HEK293 (cell line): Measurements from ENCODE around the gene AFF1.

Experiments used
- CTCF ChIA-PET: fragments of 350-600 bp; formaldehyde crosslinking; extraction: SDS; loops from one replicate; lab custom pipeline; 2021; ENCODE audit warnings: antibody characterized with exemption; lab: Yijun Ruan, JAX
- POLR2A ChIA-PET: fragments of 300-600 bp; formaldehyde crosslinking; extraction: SDS; loops from one replicate; lab custom pipeline; 2020; ENCODE audit warnings: antibody characterized with exemption, inconsistent platforms; lab: Yijun Ruan, JAX
- H3K27ac ChIP-seq: fragments of 200-500 bp; sonication (Bioruptor generic); 2 replicates; pipeline ENCODE4 v1.5.1; 2014; ENCODE audit warnings: low read depth, low read length, control low read depth, inconsistent platforms; ENCODE audit errors: extremely low read depth
- H3K36me3 ChIP-seq, 2 experiments: fragments of 200-500 bp in 1 of 2; sonication (Bioruptor generic) in 1 of 2; 1 replicate in 1 of 2; 2 replicates in 1 of 2; pipeline ENCODE4 v1.5.1; 2014 to 2017; ENCODE audit warnings: inconsistent platforms in 2 of 2, low read length in 2 of 2; ENCODE audit not compliant: control insufficient read depth in 2 of 2, insufficient read depth in 1 of 2
- H3K4me1 ChIP-seq: fragments of 200-500 bp; sonication (Bioruptor generic); 2 replicates; pipeline ENCODE4 v1.5.1; 2014; ENCODE audit warnings: mild to moderate bottlenecking, low read length, inconsistent platforms; ENCODE audit not compliant: control insufficient read depth, insufficient read depth
- H3K4me3 ChIP-seq: 2 replicates; pipeline ENCODE4 v1.5.1; 2011; ENCODE audit warnings: low read depth, mild to moderate bottlenecking, control low read depth, low read length, moderate library complexity
- H3K9me3 ChIP-seq: fragments of 200-500 bp; sonication (Bioruptor generic); 2 replicates; pipeline ENCODE4 v1.5.1; 2014; ENCODE audit warnings: low read depth, low read length, inconsistent platforms; ENCODE audit not compliant: control insufficient read depth, insufficient read depth
- EGR2 ChIP-seq: fragments of 450-650 bp; formaldehyde crosslinking; IDR thresholded peaks from 2 replicates; pipeline ENCODE4 v1.5.1; 2016; ENCODE audit warnings: low read depth, missing biosample characterization, missing genetic modification characterization
- HOXD13 ChIP-seq: sonication (generic); formaldehyde crosslinking; IDR thresholded peaks from 2 replicates; pipeline ENCODE4 v1.8.0; 2022; ENCODE audit warnings: missing genetic modification reagents, borderline replicate concordance
- SP3 ChIP-seq: fragments of 450-650 bp; formaldehyde crosslinking; IDR thresholded peaks from 2 replicates; pipeline ENCODE4 v1.5.1; 2016; ENCODE audit warnings: missing biosample characterization, missing genetic modification characterization
- TCF7L2 ChIP-seq: IDR thresholded peaks from 2 replicates; pipeline ENCODE4 v1.6.1; 2011; ENCODE audit warnings: low read depth, mild to moderate bottlenecking, inconsistent platforms, low read length, moderate library complexity, borderline replicate concordance
- ZFHX2 ChIP-seq: fragments of 450-650 bp; formaldehyde crosslinking; conservative IDR thresholded peaks from 2 replicates; pipeline ENCODE4 v1.5.1; 2016; ENCODE audit warnings: missing biosample characterization, missing genetic modification characterization
- ZFP69B ChIP-seq: fragments of 450-650 bp; formaldehyde crosslinking; IDR thresholded peaks from 2 replicates; pipeline ENCODE4 v1.5.1; 2016; ENCODE audit warnings: missing biosample characterization, missing genetic modification characterization
- ZNF10 ChIP-seq: fragments of 450-650 bp; formaldehyde crosslinking; IDR thresholded peaks from 2 replicates; pipeline ENCODE4 v1.5.1; 2017; ENCODE audit warnings: missing biosample characterization, missing genetic modification characterization
- ZNF404 ChIP-seq: fragments of 450-650 bp; formaldehyde crosslinking; IDR thresholded peaks from 2 replicates; pipeline ENCODE4 v1.5.1; 2017; ENCODE audit warnings: missing biosample characterization, missing genetic modification characterization
- ZNF555 ChIP-seq: fragments of 450-650 bp; formaldehyde crosslinking; conservative IDR thresholded peaks from 2 replicates; pipeline ENCODE4 v1.5.1; 2017; ENCODE audit warnings: missing biosample characterization, mild to moderate bottlenecking, missing genetic modification characterization, inconsistent platforms
- ZNF585B ChIP-seq: fragments of 450-650 bp; formaldehyde crosslinking; IDR thresholded peaks from 2 replicates; pipeline ENCODE4 v1.5.1; 2016; ENCODE audit warnings: missing biosample characterization, missing genetic modification characterization
- ZNF596 ChIP-seq: fragments of 450-650 bp; IDR thresholded peaks from 2 replicates; pipeline ENCODE4 v1.5.0; 2018; ENCODE audit warnings: missing biosample characterization, mild to moderate bottlenecking, missing genetic modification characterization, moderate library complexity
- ZNF658 ChIP-seq: fragments of 450-650 bp; formaldehyde crosslinking; IDR thresholded peaks from 2 replicates; pipeline ENCODE4; 2016; ENCODE audit warnings: missing biosample characterization, missing genetic modification characterization
- ZNF792 ChIP-seq: fragments of 450-650 bp; formaldehyde crosslinking; IDR thresholded peaks from 2 replicates; pipeline ENCODE4 v1.5.1; 2016; ENCODE audit warnings: missing biosample characterization, missing genetic modification characterization
- ZSCAN16 ChIP-seq: fragments of 450-650 bp; formaldehyde crosslinking; IDR thresholded peaks from 2 replicates; pipeline ENCODE4 v1.5.1; 2016; ENCODE audit warnings: missing biosample characterization, missing genetic modification characterization
- ZXDB ChIP-seq: fragments of 450-650 bp; formaldehyde crosslinking; IDR thresholded peaks from 2 replicates; pipeline ENCODE4 v1.5.1; 2016; ENCODE audit warnings: missing biosample characterization, missing genetic modification characterization
- TF ChIP-seq, protein P1 (sequence below): fragments of 450-650 bp; formaldehyde crosslinking; IDR thresholded peaks from 2 replicates; pipeline ENCODE4 v1.5.1; 2016; ENCODE audit warnings: missing biosample characterization, missing genetic modification characterization
- TF ChIP-seq, protein P2 (sequence below): fragments of 450-650 bp; formaldehyde crosslinking; IDR thresholded peaks from 2 replicates; pipeline ENCODE4 v1.5.1; 2016; ENCODE audit warnings: missing biosample characterization, missing genetic modification characterization, borderline replicate concordance
- TF ChIP-seq, protein P3 (sequence below): fragments of 450-650 bp; formaldehyde crosslinking; IDR thresholded peaks from 2 replicates; pipeline ENCODE4 v1.5.1; 2016; ENCODE audit warnings: missing biosample characterization, missing genetic modification characterization
- TF ChIP-seq, protein P4 (sequence below): fragments of 450-650 bp; formaldehyde crosslinking; IDR thresholded peaks from 2 replicates; pipeline ENCODE4 v1.5.1; 2017; ENCODE audit warnings: missing biosample characterization, missing genetic modification characterization
- TF ChIP-seq, protein P5 (sequence below): fragments of 450-650 bp; IDR thresholded peaks from 2 replicates; pipeline ENCODE4 v1.5.1; 2018; ENCODE audit warnings: missing biosample characterization, missing genetic modification characterization

The AFF1 gene

DNA sequence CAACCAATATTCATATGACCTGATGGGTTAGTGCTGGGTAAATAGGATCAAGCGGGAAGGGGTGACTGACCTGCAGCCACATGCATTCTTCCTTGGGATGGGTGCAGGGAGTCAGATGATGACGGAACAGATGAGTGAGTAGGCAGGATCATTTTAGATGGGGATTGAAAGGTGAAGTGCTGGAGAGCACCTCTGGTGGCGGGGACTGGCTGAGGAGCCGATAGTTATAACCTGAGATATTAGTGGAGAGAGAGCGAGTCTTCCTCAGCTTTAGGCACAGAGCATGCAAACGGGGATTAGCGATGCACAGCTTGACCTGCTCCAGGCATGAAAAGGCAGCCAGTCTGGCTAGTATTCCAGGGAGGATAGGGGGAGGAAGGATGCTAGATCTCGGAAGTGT lies 99.1 kb downstream of the AFF1 start:
- Histone ChIP-seq H3K4me3 (no peak overlapping the region), H3K4me1 (peaks cover 24% of the 10 kb centered on the region), H3K27ac (no peak overlapping the region), H3K9me3 (no peaks in the 10 kb centered on the region), H3K36me3 (no peaks in the 10 kb centered on the region)
- ChIA-PET POLR2A (interaction anchor here (0.6 kb wide), 1 partner anchor 80 kb away, joined by 3 read pairs; no protein-coding TSS in a partner anchor), CTCF (interaction anchor here (1.2 kb wide), 1 partner anchor 112 kb away, joined by 6 read pairs; no protein-coding TSS in a partner anchor)
- TF ChIP-seq, protein P1, sequence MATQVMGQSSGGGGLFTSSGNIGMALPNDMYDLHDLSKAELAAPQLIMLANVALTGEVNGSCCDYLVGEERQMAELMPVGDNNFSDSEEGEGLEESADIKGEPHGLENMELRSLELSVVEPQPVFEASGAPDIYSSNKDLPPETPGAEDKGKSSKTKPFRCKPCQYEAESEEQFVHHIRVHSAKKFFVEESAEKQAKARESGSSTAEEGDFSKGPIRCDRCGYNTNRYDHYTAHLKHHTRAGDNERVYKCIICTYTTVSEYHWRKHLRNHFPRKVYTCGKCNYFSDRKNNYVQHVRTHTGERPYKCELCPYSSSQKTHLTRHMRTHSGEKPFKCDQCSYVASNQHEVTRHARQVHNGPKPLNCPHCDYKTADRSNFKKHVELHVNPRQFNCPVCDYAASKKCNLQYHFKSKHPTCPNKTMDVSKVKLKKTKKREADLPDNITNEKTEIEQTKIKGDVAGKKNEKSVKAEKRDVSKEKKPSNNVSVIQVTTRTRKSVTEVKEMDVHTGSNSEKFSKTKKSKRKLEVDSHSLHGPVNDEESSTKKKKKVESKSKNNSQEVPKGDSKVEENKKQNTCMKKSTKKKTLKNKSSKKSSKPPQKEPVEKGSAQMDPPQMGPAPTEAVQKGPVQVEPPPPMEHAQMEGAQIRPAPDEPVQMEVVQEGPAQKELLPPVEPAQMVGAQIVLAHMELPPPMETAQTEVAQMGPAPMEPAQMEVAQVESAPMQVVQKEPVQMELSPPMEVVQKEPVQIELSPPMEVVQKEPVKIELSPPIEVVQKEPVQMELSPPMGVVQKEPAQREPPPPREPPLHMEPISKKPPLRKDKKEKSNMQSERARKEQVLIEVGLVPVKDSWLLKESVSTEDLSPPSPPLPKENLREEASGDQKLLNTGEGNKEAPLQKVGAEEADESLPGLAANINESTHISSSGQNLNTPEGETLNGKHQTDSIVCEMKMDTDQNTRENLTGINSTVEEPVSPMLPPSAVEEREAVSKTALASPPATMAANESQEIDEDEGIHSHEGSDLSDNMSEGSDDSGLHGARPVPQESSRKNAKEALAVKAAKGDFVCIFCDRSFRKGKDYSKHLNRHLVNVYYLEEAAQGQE: peak; percentile 71
- no peak for TF ChIP-seq ZFHX2 (tag by site-specific recombination)

DNA sequence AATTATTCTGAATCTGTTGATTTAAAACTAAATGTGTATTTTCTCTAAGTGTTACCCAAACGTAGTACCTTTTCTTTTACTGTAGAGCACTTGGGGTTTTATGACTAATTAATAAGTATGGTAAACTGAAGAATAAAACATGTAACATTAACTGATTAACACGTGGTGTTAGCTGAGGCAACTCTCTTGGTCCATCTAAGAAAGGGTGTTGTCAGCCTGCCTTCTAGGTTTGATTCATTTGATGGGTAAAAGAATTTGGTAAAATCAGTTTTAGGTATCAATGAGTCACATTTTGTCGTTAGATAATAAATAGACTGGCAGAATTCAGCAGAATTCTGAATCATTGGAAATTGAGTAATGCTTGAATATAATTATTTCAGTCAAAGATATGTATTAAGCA lies 99.7 kb downstream of the AFF1 start:
- Histone ChIP-seq H3K4me1 (peaks cover 21% of the 10 kb centered on the region), H3K27ac (no peak overlapping the region), H3K9me3 (no peaks in the 10 kb centered on the region), H3K4me3 (no peak overlapping the region), H3K36me3 (no peaks in the 10 kb centered on the region)
- ChIA-PET CTCF (interaction anchor here (1.2 kb wide), 1 partner anchor 112 kb away, joined by 6 read pairs; no protein-coding TSS in a partner anchor), POLR2A (interaction anchor here (0.6 kb wide), 1 partner anchor 81 kb away, joined by 3 read pairs; no protein-coding TSS in a partner anchor)
- TF ChIP-seq, protein P2, sequence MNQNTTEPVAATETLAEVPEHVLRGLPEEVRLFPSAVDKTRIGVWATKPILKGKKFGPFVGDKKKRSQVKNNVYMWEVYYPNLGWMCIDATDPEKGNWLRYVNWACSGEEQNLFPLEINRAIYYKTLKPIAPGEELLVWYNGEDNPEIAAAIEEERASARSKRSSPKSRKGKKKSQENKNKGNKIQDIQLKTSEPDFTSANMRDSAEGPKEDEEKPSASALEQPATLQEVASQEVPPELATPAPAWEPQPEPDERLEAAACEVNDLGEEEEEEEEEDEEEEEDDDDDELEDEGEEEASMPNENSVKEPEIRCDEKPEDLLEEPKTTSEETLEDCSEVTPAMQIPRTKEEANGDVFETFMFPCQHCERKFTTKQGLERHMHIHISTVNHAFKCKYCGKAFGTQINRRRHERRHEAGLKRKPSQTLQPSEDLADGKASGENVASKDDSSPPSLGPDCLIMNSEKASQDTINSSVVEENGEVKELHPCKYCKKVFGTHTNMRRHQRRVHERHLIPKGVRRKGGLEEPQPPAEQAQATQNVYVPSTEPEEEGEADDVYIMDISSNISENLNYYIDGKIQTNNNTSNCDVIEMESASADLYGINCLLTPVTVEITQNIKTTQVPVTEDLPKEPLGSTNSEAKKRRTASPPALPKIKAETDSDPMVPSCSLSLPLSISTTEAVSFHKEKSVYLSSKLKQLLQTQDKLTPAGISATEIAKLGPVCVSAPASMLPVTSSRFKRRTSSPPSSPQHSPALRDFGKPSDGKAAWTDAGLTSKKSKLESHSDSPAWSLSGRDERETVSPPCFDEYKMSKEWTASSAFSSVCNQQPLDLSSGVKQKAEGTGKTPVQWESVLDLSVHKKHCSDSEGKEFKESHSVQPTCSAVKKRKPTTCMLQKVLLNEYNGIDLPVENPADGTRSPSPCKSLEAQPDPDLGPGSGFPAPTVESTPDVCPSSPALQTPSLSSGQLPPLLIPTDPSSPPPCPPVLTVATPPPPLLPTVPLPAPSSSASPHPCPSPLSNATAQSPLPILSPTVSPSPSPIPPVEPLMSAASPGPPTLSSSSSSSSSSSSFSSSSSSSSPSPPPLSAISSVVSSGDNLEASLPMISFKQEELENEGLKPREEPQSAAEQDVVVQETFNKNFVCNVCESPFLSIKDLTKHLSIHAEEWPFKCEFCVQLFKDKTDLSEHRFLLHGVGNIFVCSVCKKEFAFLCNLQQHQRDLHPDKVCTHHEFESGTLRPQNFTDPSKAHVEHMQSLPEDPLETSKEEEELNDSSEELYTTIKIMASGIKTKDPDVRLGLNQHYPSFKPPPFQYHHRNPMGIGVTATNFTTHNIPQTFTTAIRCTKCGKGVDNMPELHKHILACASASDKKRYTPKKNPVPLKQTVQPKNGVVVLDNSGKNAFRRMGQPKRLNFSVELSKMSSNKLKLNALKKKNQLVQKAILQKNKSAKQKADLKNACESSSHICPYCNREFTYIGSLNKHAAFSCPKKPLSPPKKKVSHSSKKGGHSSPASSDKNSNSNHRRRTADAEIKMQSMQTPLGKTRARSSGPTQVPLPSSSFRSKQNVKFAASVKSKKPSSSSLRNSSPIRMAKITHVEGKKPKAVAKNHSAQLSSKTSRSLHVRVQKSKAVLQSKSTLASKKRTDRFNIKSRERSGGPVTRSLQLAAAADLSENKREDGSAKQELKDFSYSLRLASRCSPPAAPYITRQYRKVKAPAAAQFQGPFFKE (tag by site-specific recombination): no peak
- TF ChIP-seq, protein P3, sequence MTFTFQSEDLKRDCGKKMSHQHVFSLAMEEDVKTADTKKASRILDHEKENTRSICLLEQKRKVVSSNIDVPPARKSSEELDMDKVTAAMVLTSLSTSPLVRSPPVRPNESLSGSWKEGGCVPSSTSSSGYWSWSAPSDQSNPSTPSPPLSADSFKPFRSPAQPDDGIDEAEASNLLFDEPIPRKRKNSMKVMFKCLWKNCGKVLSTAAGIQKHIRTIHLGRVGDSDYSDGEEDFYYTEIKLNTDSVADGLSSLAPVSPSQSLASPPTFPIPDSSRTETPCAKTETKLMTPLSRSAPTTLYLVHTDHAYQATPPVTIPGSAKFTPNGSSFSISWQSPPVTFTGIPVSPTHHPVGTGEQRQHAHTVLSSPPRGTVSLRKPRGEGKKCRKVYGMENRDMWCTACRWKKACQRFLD (tag by site-specific recombination): no peak
- no peak for TF ChIP-seq ZNF404 (tag by site-specific recombination)
- no peak for TF ChIP-seq ZNF596
- no peak for TF ChIP-seq EGR2
- TF ChIP-seq ZNF792 (tag by site-specific recombination): no peak
- TF ChIP-seq SP3 (tag by site-specific recombination): no peak
- no peak for TF ChIP-seq ZNF555 (tag by site-specific recombination)
- no peak for TF ChIP-seq ZNF658 (tag by site-specific recombination)
- TF ChIP-seq ZFP69B (tag by site-specific recombination): no peak
- no peak for TF ChIP-seq ZNF10 (tag by site-specific recombination)
- TF ChIP-seq, protein P4, sequence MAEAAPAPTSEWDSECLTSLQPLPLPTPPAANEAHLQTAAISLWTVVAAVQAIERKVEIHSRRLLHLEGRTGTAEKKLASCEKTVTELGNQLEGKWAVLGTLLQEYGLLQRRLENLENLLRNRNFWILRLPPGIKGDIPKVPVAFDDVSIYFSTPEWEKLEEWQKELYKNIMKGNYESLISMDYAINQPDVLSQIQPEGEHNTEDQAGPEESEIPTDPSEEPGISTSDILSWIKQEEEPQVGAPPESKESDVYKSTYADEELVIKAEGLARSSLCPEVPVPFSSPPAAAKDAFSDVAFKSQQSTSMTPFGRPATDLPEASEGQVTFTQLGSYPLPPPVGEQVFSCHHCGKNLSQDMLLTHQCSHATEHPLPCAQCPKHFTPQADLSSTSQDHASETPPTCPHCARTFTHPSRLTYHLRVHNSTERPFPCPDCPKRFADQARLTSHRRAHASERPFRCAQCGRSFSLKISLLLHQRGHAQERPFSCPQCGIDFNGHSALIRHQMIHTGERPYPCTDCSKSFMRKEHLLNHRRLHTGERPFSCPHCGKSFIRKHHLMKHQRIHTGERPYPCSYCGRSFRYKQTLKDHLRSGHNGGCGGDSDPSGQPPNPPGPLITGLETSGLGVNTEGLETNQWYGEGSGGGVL (tag by site-specific recombination): no peak
- TF ChIP-seq TCF7L2: no peak
- TF ChIP-seq ZSCAN16 (tag by site-specific recombination): no peak
- TF ChIP-seq ZNF585B (tag by site-specific recombination): no peak
- TF ChIP-seq HOXD13 (CRISPR knock-in tag): no peak
- TF ChIP-seq, protein P5, sequence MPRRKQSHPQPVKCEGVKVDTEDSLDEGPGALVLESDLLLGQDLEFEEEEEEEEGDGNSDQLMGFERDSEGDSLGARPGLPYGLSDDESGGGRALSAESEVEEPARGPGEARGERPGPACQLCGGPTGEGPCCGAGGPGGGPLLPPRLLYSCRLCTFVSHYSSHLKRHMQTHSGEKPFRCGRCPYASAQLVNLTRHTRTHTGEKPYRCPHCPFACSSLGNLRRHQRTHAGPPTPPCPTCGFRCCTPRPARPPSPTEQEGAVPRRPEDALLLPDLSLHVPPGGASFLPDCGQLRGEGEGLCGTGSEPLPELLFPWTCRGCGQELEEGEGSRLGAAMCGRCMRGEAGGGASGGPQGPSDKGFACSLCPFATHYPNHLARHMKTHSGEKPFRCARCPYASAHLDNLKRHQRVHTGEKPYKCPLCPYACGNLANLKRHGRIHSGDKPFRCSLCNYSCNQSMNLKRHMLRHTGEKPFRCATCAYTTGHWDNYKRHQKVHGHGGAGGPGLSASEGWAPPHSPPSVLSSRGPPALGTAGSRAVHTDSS (tag by site-specific recombination): no peak
- TF ChIP-seq ZXDB (tag by site-specific recombination): no peak
